Neural cell (in vitro differentiated cells): ENCODE measurements around the gene KRT6C. TPM values are rescaled to one million over a fixed set of nuclear protein-coding genes. Genes with fewer than 3 reads are reported as not detected.

Experiments used
- H2AFZ ChIP-seq: fragments of 200-600, 300-800 bp; sonication (generic), shearing (Covaris generic); 2 replicates; pipeline ENCODE4 v1.6.0; 2014; ENCODE audit warnings: low read depth, mild to moderate bottlenecking, antibody characterized with exemption, low read length, moderate library complexity
- H3F3A ChIP-seq: fragments of 200-600 bp; shearing (Covaris generic); 2 replicates; pipeline ENCODE4 v1.6.1; 2016; ENCODE audit warnings: mild to moderate bottlenecking, moderate library complexity, mixed read lengths, antibody characterized with exemption, low read length; ENCODE audit not compliant: insufficient read depth, poor library complexity, severe bottlenecking
- H3K27ac ChIP-seq: fragments of 200-600, 300-800 bp; sonication (generic), shearing (Covaris generic); 2 replicates; pipeline ENCODE4 v1.5.1; 2014; ENCODE audit warnings: mild to moderate bottlenecking, low read length, moderate library complexity
- H3K27me3 ChIP-seq: fragments of 300-800, 200-600 bp; sonication (generic), shearing (Covaris generic); 2 replicates; pipeline ENCODE4 v1.6.0; 2014; ENCODE audit warnings: mild to moderate bottlenecking, low read depth, low read length, moderate library complexity; ENCODE audit not compliant: insufficient read depth
- H3K36me3 ChIP-seq: fragments of 300-800, 200-600 bp; sonication (generic), shearing (Covaris generic); 2 replicates; pipeline ENCODE4 v1.5.1; 2014; ENCODE audit warnings: mild to moderate bottlenecking, antibody characterized with exemption, low read length, moderate library complexity; ENCODE audit not compliant: insufficient read depth
- H3K4me2 ChIP-seq: fragments of 300-800, 200-600 bp; sonication (generic), shearing (Covaris generic); 2 replicates; pipeline ENCODE4 v1.6.0; 2014; ENCODE audit warnings: mild to moderate bottlenecking, low read length
- H3K4me3 ChIP-seq: fragments of 300-800, 200-600 bp; sonication (generic), shearing (Covaris generic); 2 replicates; pipeline ENCODE4 v1.5.1; 2014; ENCODE audit warnings: mild to moderate bottlenecking, low read length, moderate library complexity
- H3K79me2 ChIP-seq: fragments of 200-600 bp; shearing (Covaris generic); replicated peaks from 2 replicates; pipeline ENCODE4 v1.6.0; 2014; ENCODE audit warnings: mild to moderate bottlenecking, low read length, moderate library complexity; ENCODE audit not compliant: insufficient read depth
- H3K9ac ChIP-seq: fragments of 300-800, 200-600 bp; sonication (generic), shearing (Covaris generic); 2 replicates; pipeline ENCODE4 v1.6.1; 2016; ENCODE audit warnings: mild to moderate bottlenecking, low read length, mixed read lengths
- H3K9me2 ChIP-seq: fragments of 200-600 bp; shearing (Covaris generic); 2 replicates; pipeline ENCODE4 v1.6.1; 2016; ENCODE audit warnings: mild to moderate bottlenecking, low read length, mixed read lengths; ENCODE audit not compliant: insufficient read depth
- H3K9me3 ChIP-seq: fragments of 200-600, 300-800 bp; sonication (generic), shearing (Covaris generic); 2 replicates; pipeline ENCODE4 v1.6.1; 2016; ENCODE audit warnings: mild to moderate bottlenecking, mixed run types, low read length, moderate library complexity, mixed read lengths
- H4K20me1 ChIP-seq: fragments of 200-600 bp; shearing (Covaris generic); 2 replicates; pipeline ENCODE4 v1.6.1; 2016; ENCODE audit warnings: mild to moderate bottlenecking, mixed run types; ENCODE audit not compliant: insufficient read depth
- EP300 ChIP-seq: fragments of 450-650 bp; conservative IDR thresholded peaks from 2 replicates; pipeline ENCODE4 v1.6.1; 2014; ENCODE audit warnings: antibody characterized with exemption, mild to moderate bottlenecking, moderate library complexity; ENCODE audit not compliant: poor library complexity, severe bottlenecking
- EZH2 ChIP-seq: fragments of 200-600, 300-800 bp; shearing (Covaris generic), sonication (generic); IDR thresholded peaks from 2 replicates; pipeline ENCODE4 v1.6.1; 2014; ENCODE audit warnings: antibody characterized with exemption, low read length, borderline replicate concordance, mild to moderate bottlenecking; ENCODE audit not compliant: insufficient read depth, poor library complexity, severe bottlenecking
- MXI1 ChIP-seq: fragments of 450-650 bp; conservative IDR thresholded peaks from 2 replicates; pipeline ENCODE4 v1.6.1; 2014; ENCODE audit warnings: antibody characterized with exemption, mild to moderate bottlenecking; ENCODE audit not compliant: poor library complexity, severe bottlenecking
- POLR2AphosphoS5 ChIP-seq: IDR thresholded peaks from 2 replicates; pipeline ENCODE4 v1.6.1; 2012
- RAD21 ChIP-seq: fragments of 450-650 bp; conservative IDR thresholded peaks from 2 replicates; pipeline ENCODE4 v1.6.1; 2014; ENCODE audit warnings: antibody characterized with exemption, mild to moderate bottlenecking, moderate library complexity
- SMC3 ChIP-seq: fragments of 450-650 bp; conservative IDR thresholded peaks from 2 replicates; pipeline ENCODE4 v1.6.1; 2014; ENCODE audit warnings: antibody characterized with exemption, mild to moderate bottlenecking, moderate library complexity; ENCODE audit not compliant: poor library complexity
- TAF1 ChIP-seq: IDR thresholded peaks from 2 replicates; pipeline ENCODE4 v1.6.1; 2012; ENCODE audit warnings: low read depth
- polyA plus RNA-seq: library from polyadenylated mRNA; depleted of rRNA; stranded (reverse); fragments of >200 nt; gene quantifications from 2 replicates; pipeline ENCODE4 v1.2.3, GENCODE V29; 2014
- TF ChIP-seq, protein P1 (sequence below): IDR thresholded peaks from 2 replicates; pipeline ENCODE4 v1.6.1; 2012; ENCODE audit warnings: borderline replicate concordance
- TF ChIP-seq, protein P2 (sequence below): fragments of 450-650 bp; IDR thresholded peaks from 2 replicates; pipeline ENCODE4 v1.5.1; 2014; ENCODE audit warnings: antibody characterized with exemption, mild to moderate bottlenecking, moderate library complexity; ENCODE audit not compliant: poor library complexity, severe bottlenecking

KRT6C gene
- polyA plus RNA-seq, 1 donor from 2014 or later = not detected

- H3K4me2 ChIP-seq = no peak overlapping the region
- H3K79me2 ChIP-seq = no peaks in the 10 kb centered on the region
- H3K9ac ChIP-seq = no peak overlapping the region
These were observed 26.4 kb upstream of the KRT6C start for GRCh38 chr12:52499806-52500560.

DNA sequence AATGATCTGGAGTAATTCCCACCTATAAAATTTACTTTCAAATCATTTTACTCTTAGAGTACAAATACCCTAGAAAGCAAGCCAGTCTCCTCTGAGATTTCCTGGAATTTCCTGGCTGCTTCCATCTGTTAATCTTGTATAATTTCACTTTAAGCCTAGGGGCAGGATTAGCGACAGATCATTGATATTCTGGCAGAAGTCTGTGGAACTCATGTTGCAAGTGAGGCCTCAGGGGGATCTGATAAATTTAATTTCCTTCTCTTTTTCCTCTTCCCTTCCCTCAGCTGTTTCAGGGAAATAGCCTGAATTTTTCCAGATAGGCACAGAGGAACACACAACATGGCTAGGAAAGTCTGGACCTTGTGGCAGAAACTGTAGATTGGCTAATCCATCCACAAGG, 25.3 kb upstream of the KRT6C start:
- H3K9me2 ChIP-seq = no peaks in the 10 kb centered on the region
- TF ChIP-seq TAF1 (no peak), EZH2 (no peak), POLR2AphosphoS5 (no peak), SMC3 (no peak), EP300 (no peak), RAD21 (no peak), MXI1 (no peak)
- TF ChIP-seq, protein P1, sequence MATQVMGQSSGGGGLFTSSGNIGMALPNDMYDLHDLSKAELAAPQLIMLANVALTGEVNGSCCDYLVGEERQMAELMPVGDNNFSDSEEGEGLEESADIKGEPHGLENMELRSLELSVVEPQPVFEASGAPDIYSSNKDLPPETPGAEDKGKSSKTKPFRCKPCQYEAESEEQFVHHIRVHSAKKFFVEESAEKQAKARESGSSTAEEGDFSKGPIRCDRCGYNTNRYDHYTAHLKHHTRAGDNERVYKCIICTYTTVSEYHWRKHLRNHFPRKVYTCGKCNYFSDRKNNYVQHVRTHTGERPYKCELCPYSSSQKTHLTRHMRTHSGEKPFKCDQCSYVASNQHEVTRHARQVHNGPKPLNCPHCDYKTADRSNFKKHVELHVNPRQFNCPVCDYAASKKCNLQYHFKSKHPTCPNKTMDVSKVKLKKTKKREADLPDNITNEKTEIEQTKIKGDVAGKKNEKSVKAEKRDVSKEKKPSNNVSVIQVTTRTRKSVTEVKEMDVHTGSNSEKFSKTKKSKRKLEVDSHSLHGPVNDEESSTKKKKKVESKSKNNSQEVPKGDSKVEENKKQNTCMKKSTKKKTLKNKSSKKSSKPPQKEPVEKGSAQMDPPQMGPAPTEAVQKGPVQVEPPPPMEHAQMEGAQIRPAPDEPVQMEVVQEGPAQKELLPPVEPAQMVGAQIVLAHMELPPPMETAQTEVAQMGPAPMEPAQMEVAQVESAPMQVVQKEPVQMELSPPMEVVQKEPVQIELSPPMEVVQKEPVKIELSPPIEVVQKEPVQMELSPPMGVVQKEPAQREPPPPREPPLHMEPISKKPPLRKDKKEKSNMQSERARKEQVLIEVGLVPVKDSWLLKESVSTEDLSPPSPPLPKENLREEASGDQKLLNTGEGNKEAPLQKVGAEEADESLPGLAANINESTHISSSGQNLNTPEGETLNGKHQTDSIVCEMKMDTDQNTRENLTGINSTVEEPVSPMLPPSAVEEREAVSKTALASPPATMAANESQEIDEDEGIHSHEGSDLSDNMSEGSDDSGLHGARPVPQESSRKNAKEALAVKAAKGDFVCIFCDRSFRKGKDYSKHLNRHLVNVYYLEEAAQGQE = no peak
- TF ChIP-seq, protein P2, sequence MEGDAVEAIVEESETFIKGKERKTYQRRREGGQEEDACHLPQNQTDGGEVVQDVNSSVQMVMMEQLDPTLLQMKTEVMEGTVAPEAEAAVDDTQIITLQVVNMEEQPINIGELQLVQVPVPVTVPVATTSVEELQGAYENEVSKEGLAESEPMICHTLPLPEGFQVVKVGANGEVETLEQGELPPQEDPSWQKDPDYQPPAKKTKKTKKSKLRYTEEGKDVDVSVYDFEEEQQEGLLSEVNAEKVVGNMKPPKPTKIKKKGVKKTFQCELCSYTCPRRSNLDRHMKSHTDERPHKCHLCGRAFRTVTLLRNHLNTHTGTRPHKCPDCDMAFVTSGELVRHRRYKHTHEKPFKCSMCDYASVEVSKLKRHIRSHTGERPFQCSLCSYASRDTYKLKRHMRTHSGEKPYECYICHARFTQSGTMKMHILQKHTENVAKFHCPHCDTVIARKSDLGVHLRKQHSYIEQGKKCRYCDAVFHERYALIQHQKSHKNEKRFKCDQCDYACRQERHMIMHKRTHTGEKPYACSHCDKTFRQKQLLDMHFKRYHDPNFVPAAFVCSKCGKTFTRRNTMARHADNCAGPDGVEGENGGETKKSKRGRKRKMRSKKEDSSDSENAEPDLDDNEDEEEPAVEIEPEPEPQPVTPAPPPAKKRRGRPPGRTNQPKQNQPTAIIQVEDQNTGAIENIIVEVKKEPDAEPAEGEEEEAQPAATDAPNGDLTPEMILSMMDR = no peak
- H3K9me3 ChIP-seq = no peaks in the 10 kb centered on the region
- no peaks in the 10 kb centered on the region for H3K79me2 ChIP-seq
- H4K20me1 ChIP-seq = no peaks in the 10 kb centered on the region
- H3K27me3 ChIP-seq = no peaks in the 10 kb centered on the region
- no peak overlapping the region for H2AFZ ChIP-seq
- H3F3A ChIP-seq = no peaks in the 10 kb centered on the region
- no peak overlapping the region for H3K4me2 ChIP-seq
- H3K27ac ChIP-seq = no peak overlapping the region
- no peaks in the 10 kb centered on the region for H3K36me3 ChIP-seq
- no peak overlapping the region for H3K4me3 ChIP-seq
- no peak overlapping the region for H3K9ac ChIP-seq

More at GRCh38 chr12:52499806-52500560, 26.4 kb upstream of the KRT6C start:
- Histone ChIP-seq H3K9me3 (no peaks in the 10 kb centered on the region), H3K27me3 (no peaks in the 10 kb centered on the region), H3K4me3 (no peak overlapping the region), H3K27ac (no peak overlapping the region), H3K9me2 (no peaks in the 10 kb centered on the region), H3F3A (no peaks in the 10 kb centered on the region), H3K36me3 (no peaks in the 10 kb centered on the region), H4K20me1 (no peaks in the 10 kb centered on the region), H2AFZ (no peak overlapping the region)
- TF ChIP-seq EZH2 (no peak), SMC3 (no peak), EP300 (no peak), MXI1 (no peak), RAD21 (no peak), TAF1 (no peak), POLR2AphosphoS5 (no peak)
- TF ChIP-seq, protein P2 = no peak
- TF ChIP-seq, protein P1 = no peak
